ENCODE data around the gene NAPB.

The NAPB gene

DNA sequence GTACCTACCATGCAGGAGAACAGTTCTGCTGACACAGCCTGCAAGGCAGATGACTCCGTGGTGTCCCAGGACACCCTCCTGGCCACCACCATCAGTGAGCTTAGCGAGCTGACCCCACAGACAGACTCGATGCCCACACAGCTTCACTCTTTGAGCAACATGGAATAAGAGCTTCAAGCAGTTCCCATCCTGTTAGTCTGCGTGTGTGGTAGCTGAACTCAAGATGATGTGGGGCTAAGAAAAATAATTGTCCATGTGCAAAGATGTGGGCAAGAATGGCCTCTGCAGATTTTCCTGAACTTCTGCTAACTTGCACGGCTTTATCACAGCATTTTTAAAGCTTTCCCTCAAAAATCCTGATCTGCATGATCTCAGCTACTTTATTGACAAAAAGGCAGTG is 51.0 kb downstream of the NAPB start:
- no peak overlapping the region for H3K4me3 ChIP-seq (ENCODE audit: low read length, poor library complexity, severe bottlenecking)
- no peaks in the 10 kb centered on the region for H3K27me3 ChIP-seq (ENCODE audit: insufficient read depth, low read length, poor library complexity, severe bottlenecking)
- no peaks in the 10 kb centered on the region for H3K9me3 ChIP-seq (ENCODE audit: insufficient read depth, low read depth, low read length)
- TF ChIP-seq EZH2phosphoT487 (IDR thresholded peaks at IDR 0.05; ENCODE audit: borderline replicate concordance): no peak
- TF ChIP-seq, protein P1, sequence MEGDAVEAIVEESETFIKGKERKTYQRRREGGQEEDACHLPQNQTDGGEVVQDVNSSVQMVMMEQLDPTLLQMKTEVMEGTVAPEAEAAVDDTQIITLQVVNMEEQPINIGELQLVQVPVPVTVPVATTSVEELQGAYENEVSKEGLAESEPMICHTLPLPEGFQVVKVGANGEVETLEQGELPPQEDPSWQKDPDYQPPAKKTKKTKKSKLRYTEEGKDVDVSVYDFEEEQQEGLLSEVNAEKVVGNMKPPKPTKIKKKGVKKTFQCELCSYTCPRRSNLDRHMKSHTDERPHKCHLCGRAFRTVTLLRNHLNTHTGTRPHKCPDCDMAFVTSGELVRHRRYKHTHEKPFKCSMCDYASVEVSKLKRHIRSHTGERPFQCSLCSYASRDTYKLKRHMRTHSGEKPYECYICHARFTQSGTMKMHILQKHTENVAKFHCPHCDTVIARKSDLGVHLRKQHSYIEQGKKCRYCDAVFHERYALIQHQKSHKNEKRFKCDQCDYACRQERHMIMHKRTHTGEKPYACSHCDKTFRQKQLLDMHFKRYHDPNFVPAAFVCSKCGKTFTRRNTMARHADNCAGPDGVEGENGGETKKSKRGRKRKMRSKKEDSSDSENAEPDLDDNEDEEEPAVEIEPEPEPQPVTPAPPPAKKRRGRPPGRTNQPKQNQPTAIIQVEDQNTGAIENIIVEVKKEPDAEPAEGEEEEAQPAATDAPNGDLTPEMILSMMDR (conservative IDR thresholded peaks at IDR 0.05; ENCODE audit: low read length): no peak
- peaks cover 69% of the 10 kb centered on the region for H3K36me3 ChIP-seq (ENCODE audit: insufficient read depth, low read length)
- peaks cover 30% of the 10 kb centered on the region for H3K4me1 ChIP-seq (ENCODE audit: insufficient read depth, low read length, poor library complexity, severe bottlenecking)
- peaks cover 27% of the 10 kb centered on the region for H4K20me1 ChIP-seq (ENCODE audit: insufficient read depth, low read length, poor library complexity, severe bottlenecking)
- H3K9ac ChIP-seq (ENCODE audit: low read depth, low read length, poor library complexity, severe bottlenecking): no peak overlapping the region
- H3K9me2 ChIP-seq (replicated peaks; ENCODE audit: low read depth, low read length): no peaks in the 10 kb centered on the region
- no peaks in the 10 kb centered on the region for H3F3A ChIP-seq (ENCODE audit: low read depth)
- no peak overlapping the region for H3K4me2 ChIP-seq (ENCODE audit: low read depth, low read length, poor library complexity, severe bottlenecking)
- H2AFZ ChIP-seq (ENCODE audit: low read length): no peak overlapping the region
- peaks cover 36% of the 10 kb centered on the region for H3K79me2 ChIP-seq (ENCODE audit: insufficient read depth, low read length)

- peaks cover 59% of the 10 kb centered on the region for H3K36me3 ChIP-seq (ENCODE audit: insufficient read depth, low read length)
- H3K9me3 ChIP-seq (ENCODE audit: insufficient read depth, low read depth, low read length): no peaks in the 10 kb centered on the region
- H4K20me1 ChIP-seq (ENCODE audit: insufficient read depth, low read length, poor library complexity, severe bottlenecking): peaks cover 32% of the 10 kb centered on the region
- H3K4me2 ChIP-seq (ENCODE audit: low read depth, low read length, poor library complexity, severe bottlenecking): peak overlapping the region; percentile 76
- H3K4me1 ChIP-seq (ENCODE audit: insufficient read depth, low read length, poor library complexity, severe bottlenecking): peaks cover 36% of the 10 kb centered on the region
- H3K4me3 ChIP-seq (ENCODE audit: low read length, poor library complexity, severe bottlenecking): no peak overlapping the region
- no peak overlapping the region for H3K9ac ChIP-seq (ENCODE audit: low read depth, low read length, poor library complexity, severe bottlenecking)
- H2AFZ ChIP-seq (ENCODE audit: low read length): no peak overlapping the region
- no peaks in the 10 kb centered on the region for H3K27me3 ChIP-seq (ENCODE audit: insufficient read depth, low read length, poor library complexity, severe bottlenecking)
- H3K79me2 ChIP-seq (ENCODE audit: insufficient read depth, low read length): peaks cover 46% of the 10 kb centered on the region
- H3K9me2 ChIP-seq (replicated peaks; ENCODE audit: low read depth, low read length): no peaks in the 10 kb centered on the region
- H3F3A ChIP-seq (ENCODE audit: low read depth): no peaks in the 10 kb centered on the region
- TF ChIP-seq, protein P1 (conservative IDR thresholded peaks at IDR 0.05; ENCODE audit: low read length): no peak
- no peak for TF ChIP-seq EZH2phosphoT487 (IDR thresholded peaks at IDR 0.05; ENCODE audit: borderline replicate concordance)
These were observed 52.0 kb downstream of the NAPB start for GRCh38 chr20:23369072-23369823.

DNA sequence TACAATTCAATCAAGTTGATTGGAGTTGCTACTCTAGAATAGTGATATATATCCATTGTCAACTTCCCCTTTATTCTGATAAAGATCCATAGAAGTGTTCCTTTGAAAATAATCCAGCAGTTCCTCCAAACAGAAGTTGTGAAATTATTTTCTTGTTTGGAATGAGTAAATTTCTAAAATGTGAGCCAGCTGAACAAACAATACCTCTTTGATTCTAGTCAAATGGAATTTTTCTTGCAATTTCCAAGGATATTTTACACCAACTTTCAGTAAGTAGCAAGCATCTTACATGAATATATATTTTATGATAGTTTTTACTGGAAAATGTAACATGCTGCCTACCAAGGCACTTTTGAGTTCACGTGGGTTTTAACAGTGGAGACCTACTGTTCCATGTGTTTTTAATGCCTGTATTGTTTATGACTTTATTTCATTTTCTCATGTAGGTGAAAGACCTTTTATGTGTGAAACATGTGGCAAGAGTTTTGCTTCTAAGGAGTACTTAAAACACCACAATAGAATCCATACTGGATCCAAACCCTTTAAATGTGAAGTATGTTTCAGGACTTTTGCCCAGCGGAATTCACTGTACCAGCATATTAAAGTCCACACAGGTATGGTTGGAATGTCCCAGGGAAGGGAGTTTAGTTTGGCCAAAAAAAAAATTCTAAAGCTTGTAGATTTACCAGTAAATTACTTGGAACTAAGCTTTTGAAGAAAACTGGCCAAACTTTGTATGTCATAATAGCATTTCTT is 52.8 kb downstream of the NAPB start:
- H3K4me2 ChIP-seq (ENCODE audit: low read depth, low read length, poor library complexity, severe bottlenecking): peak overlapping the region; percentile 76

More for the DNA sequence above, 52.8 kb downstream of the NAPB start:
- Histone ChIP-seq H3K9me3 (ENCODE audit: insufficient read depth, low read depth, low read length) (no peaks in the 10 kb centered on the region), H3K36me3 (ENCODE audit: insufficient read depth, low read length) (peaks cover 52% of the 10 kb centered on the region), H3K4me1 (ENCODE audit: insufficient read depth, low read length, poor library complexity, severe bottlenecking) (peaks cover 41% of the 10 kb centered on the region), H3K27me3 (ENCODE audit: insufficient read depth, low read length, poor library complexity, severe bottlenecking) (no peaks in the 10 kb centered on the region), H2AFZ (ENCODE audit: low read length) (no peak overlapping the region), H3F3A (ENCODE audit: low read depth) (no peaks in the 10 kb centered on the region), H3K9ac (ENCODE audit: low read depth, low read length, poor library complexity, severe bottlenecking) (no peak overlapping the region), H3K9me2 (replicated peaks; ENCODE audit: low read depth, low read length) (no peaks in the 10 kb centered on the region), H3K79me2 (ENCODE audit: insufficient read depth, low read length) (peaks cover 54% of the 10 kb centered on the region), H3K4me3 (ENCODE audit: low read length, poor library complexity, severe bottlenecking) (peak overlapping the region; percentile 61), H4K20me1 (ENCODE audit: insufficient read depth, low read length, poor library complexity, severe bottlenecking) (peaks cover 37% of the 10 kb centered on the region)
- TF ChIP-seq, protein P1 (conservative IDR thresholded peaks at IDR 0.05; ENCODE audit: low read length): no peak
- TF ChIP-seq EZH2phosphoT487 (IDR thresholded peaks at IDR 0.05; ENCODE audit: borderline replicate concordance): no peak
